HG03196 (cell line): ENCODE results near the gene FUT4.
A peak's percentile ranks its signal among the peaks of the same experiment; 100 is the strongest.
"Not testable (repeated sequence)": the region's sequence is repeated elsewhere in the genome, so short reads cannot be mapped to it uniquely, and the experiment has no call there.

Experiments used
- ATAC-seq: cut with Tn5 transposase; IDR thresholded peaks from one replicate; pipeline ENCODE4 v1.9.1; 2021; ENCODE audit not compliant: unreplicated experiment

Gene FUT4, protein sequence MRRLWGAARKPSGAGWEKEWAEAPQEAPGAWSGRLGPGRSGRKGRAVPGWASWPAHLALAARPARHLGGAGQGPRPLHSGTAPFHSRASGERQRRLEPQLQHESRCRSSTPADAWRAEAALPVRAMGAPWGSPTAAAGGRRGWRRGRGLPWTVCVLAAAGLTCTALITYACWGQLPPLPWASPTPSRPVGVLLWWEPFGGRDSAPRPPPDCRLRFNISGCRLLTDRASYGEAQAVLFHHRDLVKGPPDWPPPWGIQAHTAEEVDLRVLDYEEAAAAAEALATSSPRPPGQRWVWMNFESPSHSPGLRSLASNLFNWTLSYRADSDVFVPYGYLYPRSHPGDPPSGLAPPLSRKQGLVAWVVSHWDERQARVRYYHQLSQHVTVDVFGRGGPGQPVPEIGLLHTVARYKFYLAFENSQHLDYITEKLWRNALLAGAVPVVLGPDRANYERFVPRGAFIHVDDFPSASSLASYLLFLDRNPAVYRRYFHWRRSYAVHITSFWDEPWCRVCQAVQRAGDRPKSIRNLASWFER

DNA sequence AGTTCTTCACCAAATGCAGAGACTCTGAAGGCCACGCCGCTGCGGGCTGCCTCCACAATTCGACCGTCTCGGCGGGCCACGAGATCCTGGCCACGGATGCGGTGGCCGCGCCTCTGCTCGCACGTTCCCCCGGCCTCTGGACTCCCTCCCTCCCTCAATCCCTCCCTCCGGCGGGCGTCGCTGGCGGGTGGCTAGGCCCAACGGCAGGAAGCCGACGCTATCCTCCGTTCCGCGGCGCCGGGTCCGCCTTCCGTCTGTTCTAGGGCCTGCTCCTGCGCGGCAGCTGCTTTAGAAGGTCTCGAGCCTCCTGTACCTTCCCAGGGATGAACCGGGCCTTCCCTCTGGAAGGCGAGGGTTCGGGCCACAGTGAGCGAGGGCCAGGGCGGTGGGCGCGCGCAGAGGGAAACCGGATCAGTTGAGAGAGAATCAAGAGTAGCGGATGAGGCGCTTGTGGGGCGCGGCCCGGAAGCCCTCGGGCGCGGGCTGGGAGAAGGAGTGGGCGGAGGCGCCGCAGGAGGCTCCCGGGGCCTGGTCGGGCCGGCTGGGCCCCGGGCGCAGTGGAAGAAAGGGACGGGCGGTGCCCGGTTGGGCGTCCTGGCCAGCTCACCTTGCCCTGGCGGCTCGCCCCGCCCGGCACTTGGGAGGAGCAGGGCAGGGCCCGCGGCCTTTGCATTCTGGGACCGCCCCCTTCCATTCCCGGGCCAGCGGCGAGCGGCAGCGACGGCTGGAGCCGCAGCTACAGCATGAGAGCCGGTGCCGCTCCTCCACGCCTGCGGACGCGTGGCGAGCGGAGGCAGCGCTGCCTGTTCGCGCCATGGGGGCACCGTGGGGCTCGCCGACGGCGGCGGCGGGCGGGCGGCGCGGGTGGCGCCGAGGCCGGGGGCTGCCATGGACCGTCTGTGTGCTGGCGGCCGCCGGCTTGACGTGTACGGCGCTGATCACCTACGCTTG is at the start of gene FUT4:
Gene FUT4, plus strand, starts transcription at position 227 of the 951 bp plus-strand sequence. Its CDS starts 213 bp downstream, at position 440.
- peak; percentile 90 for ATAC-seq

DNA sequence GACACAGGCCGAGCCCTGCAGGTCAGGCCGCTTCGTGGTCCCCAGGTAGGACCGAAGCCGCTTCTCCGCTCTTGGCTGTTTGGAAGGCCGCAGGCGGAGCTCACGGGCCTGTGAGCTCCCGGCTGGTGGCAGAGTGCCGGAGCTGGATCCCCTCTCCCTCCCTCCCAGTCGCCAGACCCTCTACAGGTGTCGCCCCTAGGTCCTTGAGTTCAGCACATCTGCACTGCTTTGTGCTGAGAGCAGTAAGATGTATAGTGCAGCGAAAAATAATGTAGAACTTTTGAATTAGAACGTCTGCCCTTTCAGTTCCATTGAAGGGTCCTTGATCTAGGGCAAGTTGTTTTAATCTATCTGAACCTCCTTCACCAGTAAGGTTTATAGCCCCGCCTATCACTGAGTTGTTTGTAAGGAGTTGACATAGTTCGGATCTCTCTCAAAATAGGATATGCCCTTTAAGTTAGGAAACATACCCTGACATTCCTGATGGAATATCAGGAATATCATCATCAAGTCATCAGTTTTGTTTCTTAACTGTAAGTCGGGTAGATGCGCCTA is 49.5 kb upstream of the FUT4 start:
- ATAC-seq, result peak; percentile 60

DNA sequence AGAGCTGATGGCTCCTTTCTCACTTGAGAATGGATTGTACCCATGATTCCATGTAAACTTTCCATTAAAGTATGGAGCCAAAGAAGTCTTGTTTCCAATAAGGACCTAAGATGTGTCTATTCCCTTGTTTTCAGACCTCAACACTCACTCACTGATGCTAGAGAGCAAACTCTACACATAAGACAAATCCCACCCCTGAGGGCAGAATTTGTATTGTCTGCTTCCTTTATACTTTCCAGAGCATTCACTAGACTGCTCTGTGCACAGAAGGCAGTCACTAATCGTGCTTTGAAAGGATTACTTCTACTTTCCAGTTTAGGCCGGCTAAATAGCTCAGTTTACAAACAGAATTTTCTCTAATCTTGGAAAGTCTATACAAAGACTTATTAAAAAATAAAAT is 43.5 kb upstream of the FUT4 start:
- no peak for ATAC-seq

DNA sequence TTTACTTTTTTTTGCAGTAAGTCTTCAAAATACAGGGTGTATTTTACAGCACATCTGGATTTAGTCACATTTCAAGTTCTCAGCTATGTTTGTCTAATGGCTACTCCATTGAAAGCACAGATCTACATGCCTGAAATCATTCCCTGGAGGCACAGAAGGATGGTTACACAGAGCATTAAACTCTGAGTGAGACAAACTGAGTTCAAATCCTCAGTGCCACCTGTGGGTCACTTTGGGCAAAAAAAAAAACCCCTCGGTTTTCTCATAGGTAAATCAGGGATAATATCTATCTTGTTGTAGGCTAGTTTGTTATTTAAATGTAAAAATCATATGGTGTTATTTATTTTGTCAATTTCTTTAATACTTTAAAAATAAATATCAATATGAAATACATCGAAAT is 42.2 kb upstream of the FUT4 start:
- ATAC-seq, result no peak

DNA sequence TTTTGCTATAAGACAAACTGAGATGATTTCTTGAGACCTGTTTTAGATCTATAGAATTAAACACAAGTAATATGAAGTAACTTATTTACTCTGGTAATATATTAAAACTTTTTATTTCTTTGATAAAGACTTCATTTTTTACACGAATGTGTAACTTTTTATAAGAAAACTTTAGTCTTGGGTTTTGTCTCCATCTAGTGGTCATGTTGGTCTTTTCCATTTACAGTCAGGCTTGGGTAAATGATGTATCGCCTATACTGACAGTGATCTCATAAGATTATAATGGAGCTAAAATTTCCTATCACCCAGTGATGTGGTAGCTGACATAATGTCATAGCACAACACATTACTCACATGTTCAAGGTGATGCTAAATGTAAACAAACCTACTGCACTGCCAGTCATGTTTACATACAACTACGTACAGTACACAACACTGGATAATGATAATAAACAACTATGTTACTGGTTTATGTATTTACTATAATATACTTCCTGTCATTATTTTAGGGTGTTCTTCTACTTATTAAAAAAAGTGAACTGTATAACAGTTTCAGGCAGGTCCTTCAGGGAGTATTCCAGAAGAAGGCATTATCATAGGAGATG is 38.9 kb upstream of the FUT4 start:
- no peak for ATAC-seq

DNA sequence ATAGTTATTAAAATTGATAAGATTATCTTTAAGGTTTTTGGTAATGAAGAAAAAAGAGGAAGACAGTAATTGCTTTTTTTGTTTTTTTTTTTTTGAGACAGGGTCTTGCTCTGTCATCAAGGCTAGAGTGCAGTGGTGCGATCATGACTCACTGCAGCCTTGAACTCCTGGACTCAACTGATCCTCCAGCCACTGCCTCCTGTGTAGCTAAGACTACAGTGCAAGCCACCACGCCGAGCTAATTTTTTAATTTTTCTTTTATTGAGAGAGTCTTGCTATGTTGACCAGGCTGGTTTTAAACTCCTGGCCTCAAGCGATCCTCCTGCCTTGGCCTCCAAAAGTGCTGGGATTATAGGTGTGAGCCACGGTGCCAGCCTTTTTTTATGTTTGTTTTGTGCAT is 37.2 kb upstream of the FUT4 start:
- ATAC-seq, result not testable (repeated sequence)

DNA sequence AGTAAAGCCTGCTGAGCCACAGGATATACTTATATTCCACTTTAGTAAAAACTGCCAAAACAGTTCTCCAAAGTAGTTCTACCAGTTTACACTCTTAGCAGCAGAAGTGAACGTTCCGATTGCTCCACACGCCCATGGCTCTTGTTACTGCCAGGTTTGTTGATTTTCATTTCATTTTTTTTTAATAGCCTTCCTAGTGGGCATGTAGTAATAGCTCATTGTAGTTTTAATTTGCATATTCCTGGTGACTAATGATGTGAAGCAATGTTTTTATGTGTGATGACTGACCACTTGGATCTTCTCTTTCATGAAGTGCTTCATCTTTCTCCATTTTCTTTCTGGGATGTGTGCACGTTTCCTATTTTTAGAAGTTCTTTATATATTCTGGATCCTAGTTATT is 36.2 kb upstream of the FUT4 start:
- no peak for ATAC-seq

DNA sequence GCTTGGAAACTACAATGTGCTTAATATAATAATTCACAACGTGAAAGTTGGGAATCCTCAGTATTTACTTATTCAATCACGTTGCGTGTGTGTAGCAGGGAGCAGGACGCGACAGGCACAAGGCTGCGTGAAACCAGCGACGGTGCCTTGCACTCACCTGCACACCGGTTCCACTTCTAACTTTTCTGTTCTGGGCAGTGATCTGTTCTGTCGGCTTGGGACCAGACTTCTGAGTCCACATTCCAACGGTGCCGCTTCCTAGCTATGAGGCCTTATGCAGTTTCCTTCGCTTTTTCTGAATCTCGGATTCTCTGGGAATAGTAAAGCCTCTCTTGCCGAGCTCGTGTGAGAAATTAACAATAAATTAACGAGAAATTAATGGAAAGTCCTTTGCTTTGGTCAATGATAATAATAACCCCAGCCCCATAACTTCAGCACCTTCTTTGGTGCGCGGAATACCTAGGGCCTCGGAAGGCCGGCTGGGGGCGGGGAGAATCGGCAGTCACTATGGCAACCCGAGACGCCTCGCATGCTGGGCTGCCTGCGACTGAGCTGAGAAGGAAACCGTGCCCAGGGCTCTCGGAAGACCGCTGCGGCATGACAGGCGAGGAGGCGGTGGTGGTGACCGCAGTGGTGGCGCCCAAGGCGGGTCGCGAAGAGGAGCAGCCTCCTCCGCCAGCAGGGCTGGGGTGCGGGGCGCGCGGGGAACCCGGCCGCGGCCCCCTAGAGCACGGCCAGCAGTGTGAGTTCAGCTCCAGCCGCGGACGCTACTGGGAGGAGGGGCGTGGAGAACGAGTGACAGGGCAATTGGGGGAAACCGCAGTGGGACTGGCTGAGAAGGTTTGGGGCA is 31.6 kb upstream of the FUT4 start, which contains the start of gene C11orf97:
Gene C11orf97, plus strand, starts transcription at position 530 of the 850 bp plus-strand sequence. Its CDS starts 68 bp downstream, at position 598.
- ATAC-seq, result peak; percentile 92

DNA sequence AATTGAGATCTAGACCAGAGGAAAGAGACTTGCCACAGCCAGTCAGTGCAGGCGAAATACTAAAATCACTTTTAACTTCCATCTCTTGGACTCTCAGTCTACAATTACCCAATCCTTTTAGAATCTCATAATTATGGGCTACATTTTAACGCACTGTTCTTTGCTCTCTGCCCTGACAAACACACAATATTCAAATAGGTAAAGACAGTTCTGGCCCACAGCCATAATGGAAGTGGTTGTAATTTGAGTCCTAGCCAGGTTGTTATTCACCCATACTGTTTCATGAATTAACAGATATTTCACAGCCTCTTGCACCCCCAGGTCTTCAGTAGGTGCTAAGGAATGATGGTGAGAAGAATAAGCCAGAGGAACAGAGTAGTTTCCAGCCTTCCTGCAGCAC is 30.6 kb upstream of the FUT4 start:
- no peak for ATAC-seq

DNA sequence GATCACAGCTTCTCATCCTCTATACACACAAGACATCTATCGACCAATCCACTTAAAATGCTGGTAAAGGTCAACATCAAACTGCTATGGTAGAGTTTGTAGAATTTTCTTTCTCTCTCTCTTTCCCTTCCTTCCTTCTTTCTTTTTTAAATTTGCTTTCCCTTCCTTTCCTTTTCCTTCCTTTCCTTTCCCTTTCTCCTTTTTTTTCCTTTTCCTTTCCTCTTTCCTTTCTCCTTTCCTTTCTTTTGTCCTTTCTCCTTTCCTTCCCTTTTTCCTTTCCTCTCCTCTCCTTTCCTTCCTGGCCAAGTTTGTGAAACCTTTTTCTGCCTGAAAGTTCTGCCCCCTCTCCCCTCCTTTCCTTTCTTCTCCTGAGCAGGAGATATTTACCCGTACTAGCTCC is 28.3 kb upstream of the FUT4 start:
- ATAC-seq, result no peak

DNA sequence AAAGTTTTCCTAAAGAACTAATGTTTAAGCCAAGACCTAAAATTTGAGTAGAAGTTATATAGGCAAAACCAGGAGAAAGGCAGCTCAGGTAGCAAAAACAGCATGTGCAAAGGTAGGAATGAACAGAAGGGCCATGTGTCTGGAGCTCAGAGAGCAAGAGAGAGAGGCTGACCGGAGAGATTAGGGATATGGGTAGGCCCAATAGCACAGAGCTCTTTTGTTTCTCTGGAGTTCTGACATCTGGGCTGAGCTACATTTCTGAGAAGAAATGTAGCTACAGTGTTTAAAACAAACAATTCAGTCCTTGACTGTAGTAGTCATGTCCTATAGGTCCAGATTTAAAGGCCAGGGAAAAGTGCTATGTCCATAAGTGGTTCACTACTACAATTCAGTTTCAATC is 27.0 kb upstream of the FUT4 start:
- no peak for ATAC-seq

DNA sequence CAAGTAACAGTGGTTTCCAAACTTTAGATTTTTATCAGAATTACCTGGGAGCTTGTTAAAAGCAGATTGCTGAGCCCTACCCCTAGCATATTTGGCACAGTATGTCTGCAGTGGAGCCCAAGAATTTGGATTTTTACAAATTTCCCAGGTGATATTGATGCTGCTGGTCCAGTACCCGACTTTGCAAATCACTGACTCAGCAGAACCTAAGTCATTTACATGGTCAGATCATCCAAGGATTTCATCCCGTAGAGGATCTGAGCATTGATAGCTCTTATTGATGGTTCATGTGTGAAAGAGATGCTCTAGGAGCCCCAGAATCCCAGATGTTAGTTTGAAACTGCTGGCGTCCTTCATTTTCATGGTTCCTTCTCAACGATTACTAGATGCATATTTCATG is 25.4 kb upstream of the FUT4 start:
- no peak for ATAC-seq

DNA sequence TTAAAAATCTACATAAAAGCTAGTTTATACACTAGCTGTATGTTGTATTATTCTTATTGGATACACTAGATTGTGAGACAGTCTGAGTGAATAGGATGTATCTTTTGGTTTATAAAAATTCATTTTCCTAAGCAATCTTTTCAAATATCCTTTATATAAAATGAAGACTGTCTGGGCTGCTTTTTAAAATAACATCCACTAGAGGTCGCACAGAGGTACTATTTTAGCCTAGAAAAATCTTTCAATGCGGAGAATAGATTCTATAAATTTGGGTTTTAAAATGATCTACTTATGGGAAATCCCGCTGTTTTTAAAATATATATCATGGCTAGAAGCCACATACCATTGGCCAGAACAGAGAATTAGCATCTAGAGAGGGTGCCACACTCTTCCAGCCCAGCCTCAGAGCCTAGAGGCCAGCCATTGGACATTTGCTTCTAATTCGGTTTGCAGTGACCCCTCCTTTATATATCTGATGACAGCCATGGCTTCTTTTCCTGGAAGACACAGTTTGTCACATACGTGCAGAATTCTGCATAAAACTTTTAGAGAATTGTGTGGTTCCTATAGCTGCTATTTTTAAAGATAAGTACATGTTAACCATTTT is 24.1 kb upstream of the FUT4 start:
- ATAC-seq, result no peak

DNA sequence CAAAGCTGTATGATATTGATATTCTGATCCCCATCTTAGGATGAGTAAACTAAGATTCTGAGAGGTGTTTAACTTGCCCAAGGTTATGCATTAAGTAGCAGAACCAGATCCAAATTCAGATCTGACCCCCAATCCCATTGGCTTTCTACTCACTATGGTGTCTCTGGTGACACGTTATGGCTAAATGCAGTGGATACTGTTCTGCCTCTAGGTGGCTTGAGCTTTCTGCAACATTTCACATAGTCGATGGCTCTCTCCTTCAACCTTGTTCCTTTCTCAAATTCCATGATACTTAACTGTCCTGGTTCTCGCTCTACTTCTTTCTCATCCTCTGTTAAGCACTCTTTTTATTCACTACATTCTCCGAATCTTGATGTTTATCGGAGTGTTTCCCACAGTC is 22.0 kb upstream of the FUT4 start:
- ATAC-seq, result no peak

DNA sequence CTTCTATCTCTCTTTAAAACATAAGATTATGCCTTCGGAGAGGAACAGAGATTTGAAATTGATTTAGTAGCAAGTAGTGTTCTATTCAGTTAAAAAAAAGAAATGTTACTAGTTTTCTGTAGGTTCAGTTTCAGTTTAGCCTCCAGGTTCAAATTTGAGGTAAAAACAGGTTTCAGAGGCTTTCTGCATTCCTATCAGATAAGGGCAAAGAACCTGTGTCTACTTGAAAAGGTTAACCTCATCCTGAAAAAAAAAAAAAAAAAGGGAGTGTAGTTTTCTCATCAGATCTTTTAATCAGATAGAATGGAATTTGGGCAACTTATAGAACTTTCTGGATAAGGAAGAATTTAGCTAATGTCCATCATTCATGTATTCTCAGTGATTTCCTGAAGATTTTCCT is 19.4 kb upstream of the FUT4 start:
- no peak for ATAC-seq

DNA sequence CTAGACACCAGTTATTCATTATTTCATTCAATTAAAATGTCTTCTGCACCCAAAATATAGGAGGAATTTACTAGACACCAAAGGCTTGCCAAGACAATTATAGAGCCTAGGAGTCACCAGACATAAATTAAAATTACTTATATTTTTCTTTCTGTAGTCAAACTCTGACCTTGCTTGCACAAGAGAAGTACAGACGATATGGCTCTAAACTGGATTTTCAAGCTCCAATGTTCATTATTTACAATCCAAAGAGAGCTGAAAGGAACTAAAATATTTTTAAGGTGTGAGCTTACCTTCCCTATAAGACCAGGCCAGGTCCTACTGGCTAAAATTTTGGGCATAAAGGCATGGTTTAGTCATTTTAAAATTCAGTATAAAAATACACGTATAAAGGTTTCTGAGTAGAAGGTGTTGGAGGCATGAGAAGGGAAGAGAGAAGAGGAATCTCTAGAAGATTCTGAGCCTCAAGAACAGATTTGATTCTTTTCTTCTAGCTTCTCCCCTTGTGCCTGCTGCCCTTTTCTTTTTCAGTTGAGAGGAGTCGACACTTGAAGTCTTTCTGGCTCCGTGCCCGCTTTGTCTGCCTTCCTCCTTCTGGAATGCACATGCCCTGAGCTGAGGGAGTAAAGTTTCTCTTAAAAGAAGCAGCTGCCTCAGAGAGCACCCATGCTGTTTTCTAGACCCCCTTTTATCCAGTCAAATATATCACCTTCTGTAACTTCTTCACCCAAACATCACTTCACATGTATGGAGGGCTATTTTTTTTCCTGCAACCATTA is 18.0 kb upstream of the FUT4 start:
- no peak for ATAC-seq

DNA sequence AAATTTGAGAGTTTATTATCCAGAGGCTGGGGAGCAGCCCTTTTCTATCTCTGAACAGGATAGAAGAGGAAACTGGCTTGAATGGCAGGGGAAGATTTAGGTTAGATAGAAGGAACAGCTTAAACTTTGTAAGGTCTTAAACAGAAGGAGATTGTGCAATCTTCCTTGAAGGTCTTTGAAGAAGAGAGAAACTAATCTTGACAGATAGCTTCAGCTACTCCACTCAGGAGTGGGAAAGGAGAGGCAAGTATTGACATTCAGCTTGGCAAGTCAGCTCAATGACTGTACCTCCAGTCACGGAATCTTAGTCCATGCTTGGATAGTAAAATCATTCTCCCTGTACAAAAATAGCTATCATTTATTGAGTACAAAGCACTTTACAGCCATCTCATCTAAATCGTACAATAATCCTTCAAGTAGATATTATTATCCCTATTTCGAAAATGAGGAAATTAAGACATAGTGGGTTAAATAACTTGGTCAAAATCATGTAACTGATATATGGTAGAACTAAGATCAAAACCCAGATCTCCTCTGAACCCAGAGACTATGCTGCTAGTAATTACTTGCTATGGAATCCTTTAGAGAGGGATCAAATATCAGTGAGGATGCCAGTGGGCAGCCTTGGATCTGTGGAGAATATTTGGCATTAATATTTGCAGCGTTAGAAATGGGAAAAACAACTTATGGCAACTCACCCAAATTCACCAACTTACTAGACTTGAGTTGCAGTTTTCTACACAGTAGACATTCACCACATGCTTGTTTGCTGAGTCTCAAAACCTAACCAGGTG is 16.9 kb upstream of the FUT4 start:
- no peak for ATAC-seq

DNA sequence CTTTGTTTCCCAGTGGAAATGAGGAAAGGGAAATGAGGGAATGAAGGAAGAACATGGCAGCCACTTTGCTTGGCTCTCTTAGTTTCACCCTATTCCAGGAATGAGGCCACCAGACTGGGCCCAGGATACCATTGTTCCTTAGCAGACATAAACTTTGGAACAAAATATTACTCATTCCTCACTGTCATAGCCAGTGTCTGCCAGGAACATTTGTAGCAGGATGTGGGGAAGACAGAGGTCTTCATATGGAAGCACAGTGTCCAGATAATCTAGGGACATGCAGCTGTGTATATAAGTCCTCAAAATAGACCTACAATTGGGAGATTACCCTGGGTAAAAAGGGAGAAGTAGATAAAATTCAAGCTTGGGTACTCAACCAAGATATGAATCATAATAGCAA is 15.2 kb upstream of the FUT4 start:
- ATAC-seq, result no peak
